NCI-H1105 treated with DMSO at 0.1 percent for 48 hours (cell line): ENCODE data around the gene MTMR11.

Experiments used
- DNase-seq: peaks from one replicate; lab custom pipeline; 2025; lab: John Stamatoyannopoulos, UW

Gene MTMR11

GRCh38 chr1:149934356-149934755, 2.3 kb downstream of the MTMR11 start:
- DNase-seq, result no peak

- no peak for DNase-seq
Measured at GRCh38 chr1:149933208-149933607, 3.5 kb downstream of the MTMR11 start.

- no peak for DNase-seq
Measured at GRCh38 chr1:149932474-149932873, 4.2 kb downstream of the MTMR11 start.

- no peak for DNase-seq
Measured at GRCh38 chr1:149931212-149931790, 5.4 kb downstream of the MTMR11 start.

GRCh38 chr1:149929856-149930255, 6.8 kb downstream of the MTMR11 start:
- DNase-seq, result no peak

DNA sequence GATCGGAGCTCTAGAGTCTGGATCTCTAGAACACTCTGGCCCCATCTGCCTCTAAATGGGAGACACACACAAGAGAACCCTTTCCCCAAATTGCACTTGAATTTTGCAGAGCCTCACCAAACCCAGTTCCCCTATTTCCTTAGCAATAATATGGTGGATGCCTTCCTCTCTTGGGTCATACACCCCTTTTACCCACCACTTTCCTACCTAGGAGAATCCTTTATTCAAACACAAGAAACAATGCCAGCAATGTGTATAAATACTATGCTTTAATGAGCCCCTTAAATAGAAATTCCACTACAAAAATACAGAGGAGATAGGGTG, 8.3 kb downstream of the MTMR11 start:
- no peak for DNase-seq

GRCh38 chr1:149927563-149928400, 8.9 kb downstream of the MTMR11 start, which contains the start of gene SF3B4:
SF3B4 (minus strand) TSS chr1:149927803; CDS start chr1:149927759, 44 bp downstream.
- peak; percentile 95 for DNase-seq

DNA sequence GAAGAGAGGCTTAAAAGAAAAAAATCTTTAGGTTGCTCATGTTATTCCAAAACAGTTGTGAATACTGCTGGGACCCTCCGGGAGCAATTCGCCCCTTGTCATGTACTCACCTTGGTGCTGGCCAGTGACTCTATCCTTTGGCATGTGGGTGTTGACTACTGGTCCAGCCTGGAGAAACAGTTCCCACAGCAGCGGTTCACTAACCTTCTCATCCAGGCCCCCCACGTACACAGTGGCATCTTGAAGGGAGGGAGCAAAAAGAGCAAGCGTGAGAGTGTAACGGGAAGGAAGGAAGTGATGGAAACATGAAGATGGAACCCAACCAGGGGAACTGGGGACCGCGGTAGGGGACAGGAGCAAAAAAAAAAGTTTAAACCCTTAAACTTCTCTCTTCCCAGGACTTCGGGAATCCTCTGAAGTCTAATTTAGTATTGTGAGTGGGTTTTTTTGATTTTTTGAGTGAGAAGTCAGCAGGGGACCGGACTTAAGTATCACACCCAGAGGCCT, 9.6 kb downstream of the MTMR11 start:
- DNase-seq, result no peak

DNA sequence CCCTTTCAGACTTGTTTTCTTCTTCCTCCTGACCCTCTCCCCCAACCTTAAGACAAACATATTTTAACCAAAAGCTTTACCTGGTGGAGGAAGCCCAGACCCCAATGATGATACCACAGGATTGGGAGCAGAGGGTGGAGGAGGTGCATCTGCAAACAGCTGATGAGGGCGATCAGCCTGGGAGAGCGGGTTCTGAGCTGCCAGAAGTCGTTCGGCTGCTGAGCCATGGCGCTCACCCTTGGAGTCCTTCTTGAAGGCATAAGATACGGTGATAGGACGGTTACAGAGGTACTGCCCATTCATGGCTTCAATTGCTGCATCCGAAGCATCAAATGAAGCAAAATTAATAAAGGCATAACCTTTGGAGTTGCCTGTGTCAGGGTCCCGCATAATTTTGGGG, 10.4 kb downstream of the MTMR11 start:
- no peak for DNase-seq

DNA sequence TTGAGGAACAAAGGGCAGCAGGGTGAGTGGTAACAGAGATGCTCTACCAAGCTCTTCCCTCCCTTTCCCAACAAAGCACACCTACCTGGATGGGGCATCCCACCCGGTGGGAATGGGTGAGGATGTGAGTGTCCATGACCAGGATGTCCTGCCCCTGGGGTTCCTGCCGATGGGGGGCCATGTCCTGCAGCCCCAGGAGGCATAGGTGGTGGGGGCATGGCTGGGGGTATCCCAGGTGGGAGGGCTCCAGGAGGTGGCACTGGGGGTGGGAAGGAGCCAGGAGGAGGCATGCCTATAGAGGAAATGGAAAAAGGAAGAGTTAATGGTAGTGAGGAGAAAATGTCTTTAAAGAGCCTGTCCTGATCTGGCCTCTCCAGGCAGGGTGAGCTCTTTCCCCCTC, 10.9 kb downstream of the MTMR11 start:
- no peak for DNase-seq

DNA sequence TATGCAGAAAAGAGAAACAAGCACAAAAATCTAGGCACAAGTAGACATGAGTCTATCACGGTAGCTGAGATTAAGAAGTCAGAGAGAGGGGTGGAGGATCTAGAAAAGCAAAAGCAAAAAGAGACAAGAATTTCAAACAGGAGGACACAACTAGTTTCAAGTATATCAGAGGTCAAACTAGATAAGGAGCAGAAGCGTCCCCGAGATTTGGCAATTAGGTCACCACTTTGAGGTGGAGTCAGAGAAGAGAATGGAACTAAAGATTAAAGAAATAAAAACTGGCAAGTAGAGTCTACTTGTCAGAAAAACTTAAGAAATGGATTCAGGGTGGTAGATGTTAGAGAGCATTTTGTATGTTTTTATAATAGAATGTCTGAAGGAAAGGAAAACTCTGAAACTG, 11.3 kb downstream of the MTMR11 start:
- no peak for DNase-seq

- DNase-seq, result no peak
Measured at GRCh38 chr1:149923626-149924025, 13.1 kb downstream of the MTMR11 start.

DNA sequence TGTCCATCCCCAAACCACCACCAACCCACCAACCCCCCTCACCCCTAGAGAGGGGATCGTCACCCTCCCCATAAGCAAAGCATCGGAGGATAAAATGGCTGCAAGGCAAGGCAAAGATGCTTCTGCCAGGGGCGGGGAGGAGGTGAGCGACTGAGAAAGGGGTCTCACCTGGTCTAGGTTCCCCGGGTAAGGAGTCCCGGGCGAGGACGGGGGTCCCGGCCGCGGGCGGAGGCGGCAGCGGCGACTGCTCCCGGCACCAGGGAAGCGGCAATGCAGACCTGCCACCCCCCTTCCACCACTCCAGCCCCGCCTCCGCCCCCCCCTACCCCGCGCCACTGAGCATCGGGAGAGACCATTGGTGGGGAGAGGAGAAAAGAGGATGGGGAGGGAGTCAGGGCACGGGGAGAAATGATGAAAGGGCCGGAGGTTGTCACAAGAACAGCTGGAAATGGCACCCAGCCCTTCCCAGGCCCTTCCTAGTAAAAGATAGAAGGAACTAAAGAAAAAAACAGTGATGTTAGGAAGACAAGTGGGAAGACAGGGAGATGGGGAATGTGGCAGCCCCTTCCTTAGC, 19.0 kb downstream of the MTMR11 start, which contains the start of gene SV2A:
TSS of gene SV2A (minus strand) at position 274 of the 574 bp plus-strand sequence. CDS start 4,004 bp downstream, outside the sequence.
- peak; percentile 81 for DNase-seq

DNA sequence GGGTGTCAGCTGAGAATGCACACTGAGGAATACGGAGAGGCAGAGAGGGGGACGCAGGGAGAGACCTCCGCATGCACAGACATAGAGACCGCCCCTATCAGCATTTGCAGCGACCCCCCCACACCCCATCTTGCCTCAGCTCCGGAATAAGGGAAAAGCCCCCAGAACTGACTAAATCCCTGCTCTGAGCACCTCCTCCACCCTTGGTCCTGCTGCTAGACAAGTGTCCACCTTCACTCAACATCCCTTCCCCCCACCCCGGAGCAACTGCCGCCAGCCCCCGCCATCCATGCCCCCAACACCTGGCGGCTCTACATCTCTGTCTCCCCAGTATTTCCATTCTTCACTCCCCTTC, 19.8 kb downstream of the MTMR11 start:
- DNase-seq, result no peak

GRCh38 chr1:149916193-149916897, 20.3 kb downstream of the MTMR11 start:
- no peak for DNase-seq

DNA sequence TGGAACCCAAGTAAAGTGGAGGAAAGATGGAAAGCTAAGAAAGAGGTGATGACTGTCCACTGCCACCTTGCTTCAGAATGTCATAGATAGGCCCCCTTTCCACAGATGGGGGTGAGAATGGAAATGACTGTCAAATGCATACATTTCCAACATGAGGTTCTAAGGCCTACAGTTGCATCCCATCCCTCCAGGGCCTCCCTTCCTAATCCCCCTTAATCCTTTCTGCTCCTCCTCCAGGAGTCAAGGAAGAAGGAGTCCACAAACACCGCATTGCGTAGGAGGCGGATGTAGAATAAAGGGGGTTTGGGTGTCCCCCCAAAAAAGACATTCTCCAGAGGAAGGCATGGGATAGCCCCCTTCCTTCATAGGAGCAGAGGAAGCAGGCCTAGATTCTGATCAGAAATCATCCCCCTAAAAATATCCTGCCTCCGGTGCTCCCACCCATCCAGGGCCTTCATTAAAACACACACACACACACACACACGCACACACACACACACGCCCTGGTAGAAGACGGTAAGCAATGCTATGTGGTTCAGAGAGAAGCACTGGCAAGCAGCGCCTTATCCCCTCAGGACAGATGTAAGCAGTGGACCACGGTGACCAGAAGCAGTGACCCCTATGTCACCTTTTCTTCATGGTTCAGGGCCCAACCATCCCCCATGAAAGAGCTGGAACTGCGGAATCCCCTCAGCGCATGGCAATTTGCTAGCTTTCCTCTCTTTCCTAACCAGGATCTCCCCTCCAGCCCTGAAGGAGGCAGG, 21.1 kb downstream of the MTMR11 start:
- no peak for DNase-seq

DNA sequence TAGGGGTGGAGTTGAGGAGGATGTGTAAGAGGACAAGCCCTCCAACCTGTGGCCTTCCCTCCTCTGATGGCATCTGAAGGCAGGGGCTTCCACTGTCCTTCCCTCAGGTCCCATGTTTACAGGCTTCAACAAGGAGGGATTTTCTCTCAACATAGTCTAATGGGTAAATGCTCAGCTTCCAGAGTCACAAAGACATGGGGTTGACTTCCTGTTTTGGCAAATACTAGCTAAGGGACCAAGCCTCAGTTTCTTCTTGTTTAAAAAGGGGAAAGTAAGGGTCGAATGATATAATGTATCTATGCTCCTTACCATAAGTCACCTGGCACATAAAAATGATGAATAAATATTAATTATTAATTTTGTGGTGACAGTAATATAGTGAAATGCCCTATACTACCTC, 22.1 kb downstream of the MTMR11 start:
- DNase-seq, result no peak

GRCh38 chr1:149906570-149907075, 30.1 kb downstream of the MTMR11 start:
- no peak for DNase-seq

DNA sequence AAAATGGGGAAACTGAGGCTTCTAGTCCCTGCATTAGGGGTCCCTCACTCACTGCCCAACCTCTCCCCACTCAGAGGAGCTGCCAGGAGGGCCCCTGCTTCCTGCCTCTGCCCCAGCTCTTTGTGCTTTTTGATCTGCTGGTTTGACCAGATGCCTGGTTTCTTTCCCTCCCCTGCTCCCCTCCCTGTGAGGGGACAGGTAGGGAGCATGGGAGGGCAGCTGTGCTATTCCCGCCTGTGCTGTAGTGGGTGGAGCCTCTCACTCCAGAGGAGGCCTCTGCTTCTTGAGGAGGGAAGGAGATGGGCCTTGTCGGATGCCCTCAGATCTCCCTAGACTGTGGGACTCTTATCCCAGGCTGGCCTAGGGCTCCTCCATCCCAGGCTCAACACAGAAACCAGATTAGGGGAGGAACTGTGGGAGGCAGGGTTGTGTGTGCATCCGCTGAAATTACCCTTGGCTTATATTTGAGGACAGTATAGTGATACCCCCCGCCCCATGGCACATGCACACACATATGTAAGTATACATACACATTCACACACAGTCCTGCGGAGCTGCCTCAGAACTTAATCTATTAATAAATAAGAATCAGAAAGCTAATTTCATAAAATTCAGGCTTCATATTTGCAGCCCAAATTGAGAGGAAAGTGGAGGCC, 32.7 kb downstream of the MTMR11 start:
- DNase-seq, result no peak

- peak; percentile 91 for DNase-seq
Measured at GRCh38 chr1:149899460-149900284, 37.0 kb downstream of the MTMR11 start, which contains the start of gene BOLA1. BOLA1 (plus strand) TSS chr1:149899568; CDS start chr1:149900060, 492 bp downstream.
